Right cardiac atrium (tissue), 5 donors: Measurements from ENCODE around the gene GRB10. TPM values are rescaled to one million over a fixed set of nuclear protein-coding genes. Genes with fewer than 3 reads are reported as not detected.
"Not testable (repeated sequence)": the region's sequence is repeated elsewhere in the genome, so short reads cannot be mapped to it uniquely, and the experiment has no call there.

ENCODE experiments used
- ATAC-seq, 2 donors: fragments of 200-7000 bp; cut with Tn5 transposase; one replicate each; pipeline versions ENCODE4 v1.8.0 to v1.9.1; 2020; ENCODE audit warnings: moderate library complexity in 2 of 2, mild to moderate bottlenecking in 1 of 2
- DNase-seq, 3 donors: peaks; one replicate each; pipeline ENCODE4 v3.0.0-alpha.2; 2020
- H3K27ac ChIP-seq: one replicate; pipeline ENCODE4 v1.5.1; 2013; ENCODE audit warnings: mild to moderate bottlenecking, low read length, control low read depth, moderate library complexity
- H3K27me3 ChIP-seq: one replicate; pipeline ENCODE4 v1.6.1; 2013; ENCODE audit not compliant: control insufficient read depth, insufficient read depth
- H3K4me1 ChIP-seq: one replicate; pipeline ENCODE4 v1.6.1; 2013; ENCODE audit warnings: low read length; ENCODE audit not compliant: control insufficient read depth, insufficient read depth
- H3K4me3 ChIP-seq: one replicate; pipeline ENCODE4 v1.5.1; 2013; ENCODE audit warnings: low read length, control low read depth
- H3K9me3 ChIP-seq: one replicate; pipeline ENCODE4 v1.6.1; 2013; ENCODE audit warnings: low read length; ENCODE audit not compliant: control insufficient read depth
- WGBS: extraction: QIAGEN DNeasy Blood & Tissue Kit; methylation state at CpG from one replicate; pipeline ENCODE4 v1.1.7; 2013; 5-methylcytosine and 5-hydroxymethylcytosine counted together
- intact Hi-C, 4 donors: fragments of 100-400 bp; cut with DNase I; formaldehyde crosslinking; loops; one replicate each; pipeline versions ENCODE4 v1.11.0 to v1.14.0; 2022 to 2023
- polyA plus RNA-seq: library from polyadenylated mRNA; stranded (reverse); fragments of 200-250 nt; gene quantifications from one replicate; pipeline ENCODE4 v1.2.3, GENCODE V29; 2013
- total RNA-seq, 4 donors: library from RNA; stranded (reverse); fragmentation: NEBNext Ultra II Directional; extraction: Animal tissue kit (Norgen Biotek cat#: 25700); gene quantifications; one replicate each; pipeline ENCODE4 v1.2.1, GENCODE V29; 2021
- donor health status: healthy with polysubstance abuse.
- donor health status: DM: no; HTN: yes; CAD: no.
- donor health status: DM: no; HTN: no; CAD: no.
- donor health status: DM: no; HTN: yes; CAD: no; lungs with severe emphysema.
- donor health status: DM: yes; HTN: yes; CAD: no.

Gene GRB10
- total and polyA plus RNA-seq, 5 donors, result 35.2 to 86.0 (median 60.2) TPM

GRCh38 chr7:50743016-50743415 lies 39.7 kb downstream of the GRB10 start:
- intact Hi-C loops, result no loop called here

DNA sequence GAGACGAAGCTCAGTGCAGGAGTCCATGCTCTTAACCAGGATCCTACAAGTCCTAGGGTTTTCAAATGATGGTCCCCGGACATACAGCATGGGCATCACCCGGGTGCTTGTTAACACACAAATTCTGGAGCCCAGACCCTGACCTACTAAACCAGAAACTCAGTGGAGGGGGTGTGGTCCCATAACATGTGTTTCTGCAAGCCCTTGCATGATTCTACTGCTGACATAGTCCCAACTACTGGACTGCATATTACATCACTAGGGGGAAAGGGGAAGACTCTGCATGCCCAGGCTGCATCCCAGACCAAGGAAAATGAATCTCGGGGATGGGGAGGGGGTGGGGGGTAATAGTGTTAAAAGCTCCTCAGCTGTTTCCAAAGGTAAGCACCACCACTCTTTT lies 40.3 kb downstream of the GRB10 start:
- intact Hi-C loops, result no loop called here
- H3K27ac ChIP-seq, result no peak overlapping the region
- DNase-seq, result no peak
- H3K4me3 ChIP-seq, result no peak overlapping the region
- ATAC-seq, result no peak
- 82% methylated on average over 4 of the region's 4 CpGs for WGBS
- H3K4me1 ChIP-seq, result peaks cover 24% of the 10 kb centered on the region
- no peaks in the 10 kb centered on the region for H3K9me3 ChIP-seq
- no peaks in the 10 kb centered on the region for H3K27me3 ChIP-seq

More at GRCh38 chr7:50743016-50743415, 39.7 kb downstream of the GRB10 start:
- no peaks in the 10 kb centered on the region for H3K27me3 ChIP-seq
- no peak overlapping the region for H3K27ac ChIP-seq
- no peak overlapping the region for H3K4me3 ChIP-seq
- H3K4me1 ChIP-seq, result peaks cover 29% of the 10 kb centered on the region
- DNase-seq (no peak), ATAC-seq (no peak)
- WGBS, result 76% methylated on average over 2 of the region's 2 CpGs
- no peaks in the 10 kb centered on the region for H3K9me3 ChIP-seq

GRCh38 chr7:50739744-50740435 lies 42.8 kb downstream of the GRB10 start:
- H3K27ac ChIP-seq, result peak overlapping the region; percentile 14

GRCh38 chr7:50738932-50739331 lies 43.8 kb downstream of the GRB10 start:
- DNase-seq (no peak), ATAC-seq (no peak)
- no peak overlapping the region for H3K4me3 ChIP-seq
- H3K27ac ChIP-seq, result no peak overlapping the region
- intact Hi-C loops, result no loop called here
- no peaks in the 10 kb centered on the region for H3K27me3 ChIP-seq
- peaks cover 15% of the 10 kb centered on the region for H3K4me1 ChIP-seq
- no peaks in the 10 kb centered on the region for H3K9me3 ChIP-seq
- WGBS, result 32% methylated on average over 3 of the region's 3 CpGs

More at GRCh38 chr7:50739744-50740435, 42.8 kb downstream of the GRB10 start:
- H3K9me3 ChIP-seq, result no peaks in the 10 kb centered on the region
- DNase-seq, result no peak
- peak; percentile 71 to 74 for ATAC-seq
- no peaks in the 10 kb centered on the region for H3K27me3 ChIP-seq
- 57% methylated on average over 7 of the region's 7 CpGs for WGBS
- intact Hi-C loops, result no loop called here
- H3K4me3 ChIP-seq, result no peak overlapping the region
- peaks cover 15% of the 10 kb centered on the region for H3K4me1 ChIP-seq

DNA sequence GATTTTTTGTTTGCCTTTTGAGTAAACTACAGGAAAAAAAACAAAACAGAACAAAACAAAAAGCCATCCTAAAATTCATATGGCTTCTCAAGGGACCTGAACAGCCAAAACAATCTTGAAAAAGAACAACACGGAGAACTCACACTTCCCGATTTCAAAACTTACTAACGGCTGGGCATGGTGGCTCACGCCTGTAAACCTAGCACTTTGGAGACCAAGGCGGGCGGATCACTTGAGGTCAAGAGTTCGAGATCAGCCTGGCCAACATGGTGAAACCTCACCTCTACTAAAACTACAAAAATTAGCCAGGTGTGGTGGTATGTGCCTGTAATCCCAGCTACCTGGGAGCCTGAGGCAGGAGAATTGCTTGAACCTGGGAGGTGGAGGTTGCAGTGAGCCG lies 46.9 kb downstream of the GRB10 start:
- DNase-seq, intact Hi-C loops, H3K4me3 ChIP-seq, ATAC-seq, H3K9me3 ChIP-seq, H3K27ac ChIP-seq, H3K27me3 ChIP-seq: not testable (repeated sequence)
- H3K4me1 ChIP-seq, result peaks cover 14% of the 10 kb centered on the region
- 85% methylated on average over 8 of the region's 8 CpGs for WGBS

DNA sequence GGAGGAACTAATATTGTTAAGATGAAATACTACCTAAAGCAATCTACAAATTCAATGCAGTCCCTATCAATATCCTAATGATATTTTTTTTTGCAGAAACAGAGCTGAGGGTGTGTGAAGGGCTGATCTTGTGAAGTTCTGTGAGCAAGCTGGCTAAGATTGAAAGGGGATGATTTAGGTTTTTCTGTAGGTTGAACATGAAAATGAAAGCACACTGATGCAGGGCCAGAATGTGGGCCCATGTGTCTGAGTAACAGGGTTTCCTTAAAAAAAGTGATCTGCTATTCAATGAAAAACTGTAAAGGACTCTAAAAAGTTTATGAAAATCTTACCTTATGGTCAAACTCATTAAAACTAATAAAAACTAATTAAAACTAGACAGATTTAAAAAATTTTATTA lies 47.4 kb downstream of the GRB10 start:
- Histone ChIP-seq H3K4me1 (peaks cover 18% of the 10 kb centered on the region), H3K27ac (no peak overlapping the region), H3K9me3 (no peaks in the 10 kb centered on the region), H3K4me3 (no peak overlapping the region), H3K27me3 (no peaks in the 10 kb centered on the region)
- DNase-seq (no peak), ATAC-seq (no peak)
- intact Hi-C loops, result no loop called here

DNA sequence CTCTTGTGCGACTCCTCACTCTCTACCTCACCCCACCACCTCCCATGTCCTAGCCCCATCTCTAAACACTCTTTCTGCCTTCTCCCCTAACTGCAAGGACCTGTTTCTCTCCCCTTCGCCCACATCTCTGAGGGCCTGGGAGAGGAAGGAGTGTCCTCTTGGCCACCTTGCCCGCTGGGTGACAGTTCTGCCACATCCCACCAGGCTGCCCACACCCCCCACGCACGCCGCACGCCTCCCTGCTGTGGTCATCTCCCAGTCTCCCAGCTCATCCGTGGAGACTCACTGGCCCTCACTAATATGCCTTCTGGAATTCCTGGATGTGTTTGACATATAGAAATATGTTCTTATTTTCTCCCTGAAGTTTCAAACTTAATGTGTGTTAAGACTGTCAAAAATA lies 48.5 kb downstream of the GRB10 start:
- intact Hi-C loops, result loop anchor here in 1 of 4 donors (5.0 kb wide), 1 partner anchor 43 kb away; no protein-coding TSS in a partner anchor
- H3K27ac ChIP-seq, result no peak overlapping the region
- DNase-seq (no peak), ATAC-seq (no peak)
- WGBS, result 92% methylated on average over 8 of the region's 8 CpGs
- H3K4me1 ChIP-seq, result peaks cover 10% of the 10 kb centered on the region
- H3K27me3 ChIP-seq, result no peaks in the 10 kb centered on the region
- no peaks in the 10 kb centered on the region for H3K9me3 ChIP-seq
- H3K4me3 ChIP-seq, result no peak overlapping the region

GRCh38 chr7:50733552-50733951 lies 49.1 kb downstream of the GRB10 start:
- 77% methylated on average over 5 of the region's 5 CpGs for whole genome bisulfite sequencing
- H3K27ac ChIP-seq, result no peak overlapping the region
- H3K4me1 ChIP-seq, result peaks cover 11% of the 10 kb centered on the region
- ATAC-seq (no peak), DNase-seq (no peak)
- intact Hi-C loops, result loop anchor here in 1 of 4 donors (5.0 kb wide), 1 partner anchor 44 kb away; no protein-coding TSS in a partner anchor
- no peaks in the 10 kb centered on the region for H3K9me3 ChIP-seq
- H3K4me3 ChIP-seq, result no peak overlapping the region
- H3K27me3 ChIP-seq, result no peaks in the 10 kb centered on the region

- H3K4me3 ChIP-seq, result no peak overlapping the region
- H3K27me3 ChIP-seq, result no peaks in the 10 kb centered on the region
- no peak for DNase-seq
- peaks cover 17% of the 10 kb centered on the region for H3K4me1 ChIP-seq
- H3K27ac ChIP-seq, result no peak overlapping the region
- intact Hi-C loops, result loop anchor here in 1 of 4 donors (5.0 kb wide), 1 partner anchor 45 kb away; no protein-coding TSS in a partner anchor
- ATAC-seq, result no peak
- 83% methylated on average over 21 of the region's 21 CpGs for WGBS
- no peaks in the 10 kb centered on the region for H3K9me3 ChIP-seq
Measured at GRCh38 chr7:50731703-50732582, 50.8 kb downstream of the GRB10 start.

DNA sequence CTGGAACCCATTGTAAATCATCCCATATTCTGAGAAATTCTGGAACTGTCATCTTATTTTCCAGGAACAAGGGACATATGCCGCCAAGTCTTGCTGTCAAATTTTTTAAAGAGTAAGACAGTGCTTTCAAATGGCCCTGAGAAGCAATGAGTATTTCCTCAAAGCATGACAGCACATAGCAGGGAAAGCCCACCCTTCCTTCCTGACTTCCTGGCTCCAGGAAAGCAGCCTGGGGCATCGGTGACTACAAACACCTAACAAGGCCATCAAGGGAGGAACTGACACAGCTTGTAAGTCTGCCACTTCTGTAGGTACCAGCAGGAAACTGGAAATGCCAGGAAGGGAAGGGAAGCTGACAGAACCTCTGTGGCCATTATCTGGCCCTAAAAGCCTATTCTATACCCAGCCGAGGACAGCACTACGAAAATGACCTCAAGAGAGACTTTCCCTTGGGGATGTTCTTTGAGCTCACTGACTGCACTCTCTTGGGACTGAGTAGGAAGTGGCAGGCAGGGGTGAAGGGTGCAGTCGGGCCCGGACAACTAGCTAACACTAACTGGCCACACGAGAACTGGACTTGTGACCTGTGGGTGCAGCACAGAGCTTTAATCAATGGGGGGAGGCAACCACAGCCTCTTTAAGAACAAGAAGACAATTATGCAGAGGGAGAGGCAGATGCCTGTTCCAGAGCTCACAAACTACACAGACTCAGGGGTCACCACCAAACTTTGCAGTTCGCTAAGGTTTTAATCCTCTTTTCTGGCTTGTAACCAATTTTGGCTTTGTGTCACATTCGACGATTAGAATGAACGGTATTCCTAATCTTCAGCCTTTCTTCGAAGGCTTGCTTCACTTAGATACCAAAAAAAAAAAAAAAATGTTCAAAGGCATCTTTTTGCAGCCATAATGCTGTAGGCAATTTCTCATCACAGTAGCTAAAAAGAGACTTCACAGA lies 52.0 kb downstream of the GRB10 start:
- WGBS, result 38% methylated on average over 12 of the region's 12 CpGs
- Histone ChIP-seq H3K4me1 (peaks cover 17% of the 10 kb centered on the region), H3K9me3 (no peaks in the 10 kb centered on the region), H3K27ac (peak overlapping the region; percentile 21), H3K27me3 (no peaks in the 10 kb centered on the region), H3K4me3 (no peak overlapping the region)
- intact Hi-C loops, result loop anchor here in 1 of 4 donors (5.0 kb wide), 1 partner anchor 47 kb away; no protein-coding TSS in a partner anchor
- DNase-seq, result no peak
- ATAC-seq, result peak; percentile 23 to 70
